GM21423 (cell line): ENCODE measurements around the gene FCRL2.

Source experiments
- ATAC-seq: cut with Tn5 transposase; IDR thresholded peaks from one replicate; pipeline ENCODE4 v1.9.1; 2021; ENCODE audit warnings: mild to moderate bottlenecking, moderate library complexity; ENCODE audit not compliant: unreplicated experiment

Gene FCRL2, protein sequence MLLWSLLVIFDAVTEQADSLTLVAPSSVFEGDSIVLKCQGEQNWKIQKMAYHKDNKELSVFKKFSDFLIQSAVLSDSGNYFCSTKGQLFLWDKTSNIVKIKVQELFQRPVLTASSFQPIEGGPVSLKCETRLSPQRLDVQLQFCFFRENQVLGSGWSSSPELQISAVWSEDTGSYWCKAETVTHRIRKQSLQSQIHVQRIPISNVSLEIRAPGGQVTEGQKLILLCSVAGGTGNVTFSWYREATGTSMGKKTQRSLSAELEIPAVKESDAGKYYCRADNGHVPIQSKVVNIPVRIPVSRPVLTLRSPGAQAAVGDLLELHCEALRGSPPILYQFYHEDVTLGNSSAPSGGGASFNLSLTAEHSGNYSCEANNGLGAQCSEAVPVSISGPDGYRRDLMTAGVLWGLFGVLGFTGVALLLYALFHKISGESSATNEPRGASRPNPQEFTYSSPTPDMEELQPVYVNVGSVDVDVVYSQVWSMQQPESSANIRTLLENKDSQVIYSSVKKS

DNA sequence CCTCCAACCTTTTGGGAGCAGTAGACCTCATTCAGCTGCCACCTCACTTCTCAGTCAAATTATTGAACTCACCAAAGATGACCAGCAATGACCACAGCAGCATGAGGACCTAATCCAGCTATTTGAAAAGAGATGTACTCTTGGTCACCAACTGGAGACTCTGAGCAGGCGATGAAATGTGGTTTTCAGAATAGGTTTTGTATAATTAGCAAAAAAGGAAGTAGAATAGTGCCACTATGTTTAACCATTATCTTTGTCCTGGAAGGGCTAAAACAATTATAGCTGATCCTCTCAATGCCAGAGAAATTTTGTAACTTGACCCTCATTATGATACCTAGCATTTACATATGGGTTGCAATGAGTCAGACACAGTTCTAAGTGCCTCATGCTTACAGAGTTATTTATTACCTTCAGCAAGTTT, at the start of gene FCRL2:
FCRL2 (minus strand) TSS at position 162 of the 421 bp plus-strand sequence; CDS start at position 103, 59 bp downstream.
- ATAC-seq: peak; percentile 68

DNA sequence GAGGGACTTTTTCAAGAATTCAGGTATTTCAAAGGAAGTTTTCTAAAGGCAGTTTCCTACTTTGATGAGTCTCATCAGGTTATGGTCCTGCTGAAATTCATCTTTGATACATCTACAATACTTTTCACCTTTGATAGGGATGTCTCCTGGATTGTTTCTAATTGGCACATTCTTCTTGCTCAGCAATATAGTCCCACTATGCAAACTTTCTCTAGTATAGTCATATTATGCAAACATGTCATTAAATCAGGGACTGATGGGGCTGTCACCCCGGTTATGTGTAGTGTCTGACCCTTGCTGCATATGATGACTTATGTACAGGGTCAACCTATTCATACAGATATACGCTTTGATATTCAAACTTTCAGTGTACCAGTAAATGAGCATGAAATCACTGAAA, 43.4 kb upstream of the FCRL2 start:
- no peak for ATAC-seq

GRCh38 chr1:157819896-157820295, 43.0 kb upstream of the FCRL2 start, which contains the start of gene FCRL1:
Gene FCRL1 (minus strand): TSS chr1:157820120. CDS start chr1:157820037, 83 bp downstream.
- no peak for ATAC-seq

DNA sequence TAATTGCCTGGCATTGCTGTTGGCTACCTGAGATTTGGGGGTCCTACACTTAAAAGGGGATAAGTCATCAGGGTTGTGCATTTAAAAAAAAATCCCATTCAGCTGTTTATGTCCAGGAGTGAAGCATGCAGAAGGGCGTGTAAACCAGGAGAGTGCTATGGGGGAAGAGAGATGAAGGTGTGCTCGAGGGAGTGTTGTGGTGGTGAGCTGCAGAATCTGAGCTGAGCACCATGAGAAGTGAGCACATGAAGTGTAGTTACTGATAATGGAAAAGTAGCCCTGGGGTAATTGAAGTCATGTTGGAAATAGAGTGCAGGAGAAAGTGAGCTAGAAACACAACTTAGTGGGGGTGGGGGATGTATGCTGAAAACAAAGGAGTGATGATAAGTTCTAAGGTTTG, 42.3 kb upstream of the FCRL2 start:
- no peak for ATAC-seq

DNA sequence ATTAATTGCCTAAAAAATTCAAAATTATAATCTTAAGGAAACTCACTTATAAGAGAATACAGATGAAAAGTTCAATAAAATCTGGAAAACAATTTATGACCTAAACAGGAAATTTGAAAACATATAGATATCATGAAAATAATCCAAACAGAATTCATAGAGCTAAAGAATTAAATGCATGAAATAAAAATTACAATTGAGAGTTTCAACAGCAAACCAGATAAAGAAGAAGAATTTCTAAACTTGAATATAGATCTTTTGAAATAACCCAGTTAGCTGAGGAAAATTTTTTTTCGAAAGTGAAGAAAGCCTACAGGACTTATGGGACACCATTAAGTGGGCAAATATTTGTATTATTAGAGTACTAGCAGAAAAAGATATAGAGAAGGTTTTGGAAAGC, 36.3 kb upstream of the FCRL2 start:
- ATAC-seq: no peak

- ATAC-seq: peak; percentile 90
These were observed 29.7 kb upstream of the FCRL2 start for GRCh38 chr1:157806431-157807149.

DNA sequence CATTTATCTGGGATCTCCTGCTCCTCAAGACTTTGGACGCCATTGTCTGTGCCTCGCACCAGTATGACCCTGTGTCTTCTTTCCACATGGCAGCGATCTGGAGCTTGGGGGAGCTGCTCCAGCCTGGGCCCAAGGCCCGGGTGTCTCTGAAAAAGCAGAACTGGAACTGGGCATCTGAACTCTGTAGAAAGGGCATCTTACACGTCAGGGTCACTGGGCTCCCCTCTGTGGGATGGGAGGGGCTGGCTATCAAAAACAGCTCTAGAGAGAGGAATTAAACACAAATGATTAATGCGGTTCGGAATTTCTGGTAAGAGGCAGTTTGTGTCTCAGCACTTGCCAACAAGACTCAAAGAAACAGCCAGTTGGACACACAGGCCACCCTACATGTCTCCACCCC, 26.9 kb upstream of the FCRL2 start:
- no peak for ATAC-seq

GRCh38 chr1:157799996-157800395, 23.1 kb upstream of the FCRL2 start:
- ATAC-seq: no peak

DNA sequence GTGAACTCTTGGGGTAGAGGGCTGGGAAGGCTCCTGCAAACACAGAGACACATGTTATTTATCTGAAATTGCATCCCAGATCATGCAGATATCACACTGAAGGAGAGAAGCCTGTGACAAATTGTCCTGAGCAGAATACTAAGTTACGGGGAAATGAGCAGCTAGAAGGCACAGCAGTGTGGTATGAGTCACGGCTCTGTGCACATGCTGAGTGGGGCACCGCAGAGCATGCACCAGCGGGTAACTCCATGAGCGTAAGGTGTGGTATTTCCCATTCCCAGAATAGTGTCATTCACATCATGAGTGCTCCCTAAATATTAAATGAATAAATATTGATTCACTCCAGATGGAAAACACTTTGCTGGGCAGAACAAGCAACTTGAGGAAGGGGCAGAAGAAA, 21.3 kb upstream of the FCRL2 start:
- no peak for ATAC-seq

GRCh38 chr1:157785248-157785647, 8.3 kb upstream of the FCRL2 start:
- no peak for ATAC-seq

GRCh38 chr1:157784801-157785200, 7.9 kb upstream of the FCRL2 start:
- no peak for ATAC-seq

DNA sequence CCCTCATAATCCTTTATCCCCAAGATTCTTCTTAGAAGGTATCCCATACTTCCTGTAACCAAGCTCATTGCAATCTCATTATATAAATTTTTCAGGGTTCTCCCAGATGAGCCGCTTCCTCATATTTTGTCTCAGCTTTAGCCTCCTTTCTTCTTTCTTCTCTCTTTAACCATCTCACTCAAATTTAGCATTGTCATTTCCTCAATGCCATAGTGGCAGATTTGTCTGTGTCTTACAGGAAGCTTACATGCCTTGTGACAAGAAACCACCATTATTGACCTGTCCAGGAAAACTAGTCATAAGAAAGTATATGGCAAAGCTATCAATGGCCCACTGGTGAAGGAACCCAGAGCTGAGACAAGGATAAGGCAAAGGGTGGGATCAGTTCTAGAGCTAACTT, 6.0 kb upstream of the FCRL2 start:
- ATAC-seq: no peak

- no peak for ATAC-seq
These were observed 4.1 kb upstream of the FCRL2 start for GRCh38 chr1:157781048-157781447.

DNA sequence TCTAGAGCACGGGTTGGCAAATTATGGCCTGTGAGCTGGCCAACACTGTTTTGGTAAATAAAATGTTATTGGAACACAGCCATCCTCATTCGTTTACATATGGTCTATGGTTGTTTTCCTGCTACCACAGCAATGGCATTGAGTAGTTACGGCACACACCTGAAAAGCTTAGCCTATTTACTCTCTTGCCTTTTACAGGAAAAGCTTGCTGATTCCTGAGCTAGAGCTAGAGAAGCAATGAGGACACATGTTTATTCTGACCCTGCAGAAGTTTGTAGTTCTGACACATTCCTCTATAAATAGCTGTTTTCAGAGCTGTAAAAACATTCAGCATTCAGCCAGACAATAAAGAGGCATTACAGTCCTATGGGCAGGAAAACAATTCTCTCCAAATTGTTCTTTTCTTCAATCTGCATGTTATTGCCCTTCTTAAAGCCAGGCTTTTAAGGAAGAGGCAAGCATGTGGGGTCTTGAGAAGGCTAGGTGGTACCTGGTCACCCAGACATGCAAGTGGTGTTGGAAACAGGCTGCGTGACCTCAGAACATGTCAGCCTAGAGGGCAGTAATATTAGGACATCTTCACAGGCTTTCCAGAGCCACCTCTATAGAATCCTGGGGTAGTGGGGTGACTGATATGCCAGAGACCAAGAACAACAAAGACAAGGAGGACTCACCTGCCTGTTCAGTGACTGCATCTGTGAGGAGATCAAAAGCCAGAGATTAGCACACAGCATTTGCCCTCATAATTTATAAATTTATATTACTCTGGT, 1.6 kb downstream of the FCRL2 start:
- no peak for ATAC-seq

- ATAC-seq: no peak
These were observed 2.5 kb downstream of the FCRL2 start for GRCh38 chr1:157774412-157774811.

- ATAC-seq: no peak
These were observed 3.2 kb downstream of the FCRL2 start for GRCh38 chr1:157773493-157774350.

GRCh38 chr1:157771661-157772425, 5.1 kb downstream of the FCRL2 start:
- ATAC-seq: no peak

DNA sequence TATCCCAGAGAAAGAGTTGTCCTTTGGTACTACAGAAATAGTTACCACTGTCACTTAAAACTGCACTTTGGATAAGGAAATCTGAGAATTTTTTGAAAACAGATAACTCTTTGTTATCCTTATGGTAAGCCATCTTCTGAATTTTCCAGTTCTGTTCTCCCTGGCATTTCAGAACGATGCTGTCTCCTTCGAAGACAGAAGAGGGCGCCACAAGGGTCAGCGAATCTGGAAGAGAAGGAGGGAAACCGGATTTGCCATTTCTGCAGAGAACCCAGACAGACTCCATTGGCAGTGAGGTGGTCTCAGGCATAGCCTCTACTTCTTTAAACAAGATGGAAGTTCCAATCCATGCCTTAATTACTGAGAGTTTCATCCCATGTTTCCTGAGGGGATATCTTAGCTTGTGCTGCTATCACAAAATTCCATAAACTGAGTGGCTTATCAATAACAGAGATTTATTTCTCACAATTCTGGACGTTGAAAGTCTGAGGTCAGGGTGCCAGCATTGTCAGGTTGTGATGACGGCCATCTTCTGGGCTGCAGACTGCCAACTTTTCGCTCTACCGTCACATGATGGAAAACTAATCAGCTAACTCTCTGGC, 6.4 kb downstream of the FCRL2 start:
- no peak for ATAC-seq

- ATAC-seq: no peak
These were observed 10.1 kb downstream of the FCRL2 start for GRCh38 chr1:157766792-157767191.
